Stimulated activated CD4-positive, alpha-beta T cell treated with anti-CD3 and anti-CD28 coated beads, Interleukin-1b, Interleukin-23, amount 100 ng/mL, for 48 hours (primary cell): ENCODE results near the gene SLC25A21.
"Not testable (repeated sequence)": the region's sequence is repeated elsewhere in the genome, so short reads cannot be mapped to it uniquely, and the experiment has no call there.

Experiments used
- DNase-seq: peaks from one replicate; pipeline ENCODE4 v3.0.0-alpha.2; 2020

The SLC25A21 gene

GRCh38 chr14:37036669-37037341 is 135.6 kb downstream of the SLC25A21 start:
- DNase-seq, result no peak

- no peak for DNase-seq
Measured at GRCh38 chr14:37035401-37035800, 137.0 kb downstream of the SLC25A21 start.

GRCh38 chr14:37034410-37035285 is 137.8 kb downstream of the SLC25A21 start:
- DNase-seq, result no peak

- no peak for DNase-seq
Measured at GRCh38 chr14:37032863-37033262, 139.5 kb downstream of the SLC25A21 start.

GRCh38 chr14:37027188-37027824 is 145.1 kb downstream of the SLC25A21 start:
- no peak for DNase-seq

GRCh38 chr14:37023875-37024565 is 148.4 kb downstream of the SLC25A21 start:
- DNase-seq, result no peak

- DNase-seq, result no peak
Measured at GRCh38 chr14:37021390-37021789, 151.0 kb downstream of the SLC25A21 start.

- no peak for DNase-seq
Measured at GRCh38 chr14:37019488-37019887, 152.9 kb downstream of the SLC25A21 start.

GRCh38 chr14:37018571-37019240 is 153.7 kb downstream of the SLC25A21 start:
- no peak for DNase-seq

GRCh38 chr14:37013078-37013477 is 159.3 kb downstream of the SLC25A21 start:
- no peak for DNase-seq

GRCh38 chr14:36998686-36999085 is 173.7 kb downstream of the SLC25A21 start:
- DNase-seq, result no peak

- DNase-seq, result no peak
Measured at GRCh38 chr14:36997843-36998242, 174.6 kb downstream of the SLC25A21 start.

GRCh38 chr14:36996857-36997590 is 175.4 kb downstream of the SLC25A21 start:
- no peak for DNase-seq

GRCh38 chr14:36996133-36996856 is 176.1 kb downstream of the SLC25A21 start:
- no peak for DNase-seq

- DNase-seq, result no peak
Measured at GRCh38 chr14:36989806-36990205, 182.6 kb downstream of the SLC25A21 start.

- no peak for DNase-seq
Measured at GRCh38 chr14:36988989-36989388, 183.4 kb downstream of the SLC25A21 start.

GRCh38 chr14:36988568-36988967 is 183.8 kb downstream of the SLC25A21 start:
- no peak for DNase-seq

GRCh38 chr14:36986407-36986806 is 186.0 kb downstream of the SLC25A21 start:
- DNase-seq, result no peak

GRCh38 chr14:36981832-36982529 is 190.4 kb downstream of the SLC25A21 start:
- DNase-seq, result no peak

- not testable (repeated sequence) for DNase-seq
Measured at GRCh38 chr14:36980413-36980812, 192.0 kb downstream of the SLC25A21 start.
